A549 (cell line): ENCODE measurements around the gene MTCL1. TPM values are rescaled to one million over a fixed set of nuclear protein-coding genes. Genes with fewer than 3 reads are reported as not detected.

Experiments used
- ATAC-seq, 2 experiments: fragments of 200-7000 bp in 1 of 2; fragments of >200 bp in 1 of 2; cut with Nextera tagmentation in 1 of 2; cut with Tn5 transposase in 1 of 2; 3 replicates each; pipeline versions ENCODE4 v1.8.0 to v1.9.1; 2018 to 2020; ENCODE audit warnings: mild to moderate bottlenecking in 1 of 2, moderate library complexity in 1 of 2
- CTCF ChIA-PET: fragments of 300-600 bp; sonication (Branson Sonifier 250); formaldehyde crosslinking; extraction: SDS; loops from one replicate; lab custom pipeline; 2021; ENCODE audit warnings: antibody characterized with exemption, inconsistent platforms; lab: Yijun Ruan, JAX
- POLR2A ChIA-PET: fragments of 350-600 bp; formaldehyde crosslinking; extraction: SDS; loops from one replicate; lab custom pipeline; 2021; ENCODE audit warnings: antibody characterized with exemption, inconsistent platforms; lab: Yijun Ruan, JAX
- DNase-seq, 2 experiments: peaks; one replicate each; pipeline versions ENCODE4 v3.0.0 to v3.0.0-alpha.2; 2011 to 2016; ENCODE audit warnings: low read depth in 1 of 2, low spot score in 1 of 2
- FAIRE-seq: peaks from 2 replicates; lab custom pipeline; 2011; peaks lifted over from hg19 to GRCh38; lab: Jason Lieb, UNC
- H3K27ac ChIP-seq, 2 experiments: fragments of >200 bp; sonication (Bioruptor Twin); formaldehyde crosslinking; 3 replicates each; pipeline ENCODE4 v1.5.1; 2016 to 2017
- H3K4me1 ChIP-seq: fragments of >200 bp; sonication (Bioruptor Twin); formaldehyde crosslinking; 3 replicates; pipeline ENCODE4 v1.6.1; 2016
- H3K4me2 ChIP-seq: fragments of >200 bp; sonication (Bioruptor Twin); formaldehyde crosslinking; 3 replicates; pipeline ENCODE4 v1.6.1; 2016
- H3K4me3 ChIP-seq: fragments of >200 bp; sonication (Bioruptor Twin); formaldehyde crosslinking; 3 replicates; pipeline ENCODE4 v1.5.1; 2016
- H3K9me3 ChIP-seq: fragments of >200 bp; sonication (Bioruptor Twin); formaldehyde crosslinking; 3 replicates; pipeline ENCODE4 v1.6.1; 2016
- CBX8 ChIP-seq: fragments of 200-600 bp; sonication (generic); IDR thresholded peaks from 2 replicates; pipeline ENCODE4 v1.6.1; 2016
- EP300 ChIP-seq, 2 experiments: fragments of >200 bp; sonication (Bioruptor Twin); formaldehyde crosslinking; IDR thresholded peaks; 2 replicates in 1 of 2; 3 replicates in 1 of 2; pipeline ENCODE4 v1.6.1; 2016 to 2017
- FOXS1 ChIP-seq: fragments of 250-450 bp; sonication (Bioruptor Pico); IDR thresholded peaks from 2 replicates; pipeline ENCODE4 v1.5.0; 2020; ENCODE audit warnings: mild to moderate bottlenecking, moderate library complexity
- HEYL ChIP-seq: fragments of 250-450 bp; sonication (Bioruptor Pico); IDR thresholded peaks from 2 replicates; pipeline ENCODE4 v1.8.0; 2021; ENCODE audit warnings: mild to moderate bottlenecking, moderate library complexity
- HOXA7 ChIP-seq: fragments of 250-450 bp; sonication (Bioruptor Pico); IDR thresholded peaks from 2 replicates; pipeline ENCODE4 v1.5.0; 2020; ENCODE audit warnings: mild to moderate bottlenecking, moderate library complexity
- HOXB5 ChIP-seq: fragments of 250-450 bp; sonication (Bioruptor Pico); IDR thresholded peaks from 2 replicates; pipeline ENCODE4 v1.5.0; 2020; ENCODE audit warnings: mild to moderate bottlenecking, moderate library complexity
- JUN ChIP-seq, 2 experiments: fragments of >200 bp; sonication (Bioruptor Twin); formaldehyde crosslinking; IDR thresholded peaks; 2 replicates in 1 of 2; 3 replicates in 1 of 2; pipeline ENCODE4 v1.6.1; 2016 to 2017
- KDM5A ChIP-seq: fragments of 200-600 bp; sonication (generic); IDR thresholded peaks from 2 replicates; pipeline ENCODE4 v1.6.1; 2016; ENCODE audit warnings: antibody characterized with exemption, mild to moderate bottlenecking
- POLR2A ChIP-seq: IDR thresholded peaks from 2 replicates; pipeline ENCODE4 v1.6.1; 2012; ENCODE audit warnings: mild to moderate bottlenecking, low read length
- RARB ChIP-seq: fragments of 250-450 bp; sonication (Bioruptor Pico); IDR thresholded peaks from 2 replicates; pipeline ENCODE4 v1.8.0; 2021; ENCODE audit warnings: mild to moderate bottlenecking, moderate library complexity
- SREBF2 ChIP-seq: fragments of 450-650 bp; IDR thresholded peaks from 2 replicates; pipeline ENCODE4 v1.6.1; 2014; ENCODE audit warnings: mild to moderate bottlenecking, moderate library complexity
- TP53 ChIP-seq: fragments of 250-450 bp; sonication (Bioruptor Pico); IDR thresholded peaks from 2 replicates; pipeline ENCODE4 v1.5.0; 2021; ENCODE audit warnings: mild to moderate bottlenecking, moderate library complexity
- ZSCAN20 ChIP-seq: fragments of 250-450 bp; sonication (Bioruptor Pico); IDR thresholded peaks from 2 replicates; pipeline ENCODE4 v1.8.0; 2022; ENCODE audit warnings: mild to moderate bottlenecking, moderate library complexity
- WGBS: methylation state at CpG from one replicate; pipeline ENCODE4 v1.1.6; 2017; ENCODE audit errors: missing lambda C conversion rate; 5-methylcytosine and 5-hydroxymethylcytosine counted together
- polyA plus RNA-seq, 4 experiments: library from polyadenylated mRNA; depleted of rRNA in 3 of 4; stranded (reverse); fragments of >200 nt; fragmentation: RNase III in 1 of 4; extraction: RNeasy Plus Mini Kit Qiagen cat#74134 plus additional on column Dnase treatment in 1 of 4; gene quantifications; 2 replicates in 3 of 4; 3 replicates in 1 of 4; pipeline ENCODE4 v1.2.3, GENCODE V29; 2011 to 2017
- TF ChIP-seq, protein P1 (sequence below): fragments of >200 bp; sonication (Bioruptor Twin); formaldehyde crosslinking; IDR thresholded peaks from 3 replicates; pipeline ENCODE4 v1.6.1; 2016
- TF ChIP-seq, protein P2 (sequence below): IDR thresholded peaks from 2 replicates; pipeline ENCODE4 v1.6.1; 2012
- TF ChIP-seq, protein P3 (sequence below): IDR thresholded peaks from 2 replicates; pipeline ENCODE4 v1.6.1; 2012

Gene MTCL1
- polyA plus RNA-seq, 2 of the 4 experiments (the other 2 are of a cell fraction), result 44.4 to 49.6 TPM

- peak in 1 of 2 experiments; percentile 4; a peak in 3 of 6 replicates for ATAC-seq
- CTCF ChIA-PET, result interaction anchor here (1.1 to 1.9 kb wide), 3 partner anchors 80 to 285 kb away, joined by 4 to 7 read pairs (median 5); no protein-coding TSS in a partner anchor
- no peak for FAIRE-seq
- H3K4me1 ChIP-seq, result peaks cover 48% of the 10 kb centered on the region
- peak overlapping the region; percentile 91 to 100 for H3K27ac ChIP-seq
- peak overlapping the region; percentile 83 for H3K4me2 ChIP-seq
- POLR2A ChIA-PET, result interaction anchor here (0.9 kb wide), 1 partner anchor 97 kb away, joined by 4 read pairs; no protein-coding TSS in a partner anchor
- TF ChIP-seq POLR2A, result peak; percentile 22; the same call in 1 of the 2 replicates
- no peak for TF ChIP-seq CBX8
- TF ChIP-seq HEYL (CRISPR knock-in tag), result no peak
- TF ChIP-seq KDM5A, result no peak
- TF ChIP-seq RARB (CRISPR knock-in tag), result no peak
- TF ChIP-seq, protein P1, sequence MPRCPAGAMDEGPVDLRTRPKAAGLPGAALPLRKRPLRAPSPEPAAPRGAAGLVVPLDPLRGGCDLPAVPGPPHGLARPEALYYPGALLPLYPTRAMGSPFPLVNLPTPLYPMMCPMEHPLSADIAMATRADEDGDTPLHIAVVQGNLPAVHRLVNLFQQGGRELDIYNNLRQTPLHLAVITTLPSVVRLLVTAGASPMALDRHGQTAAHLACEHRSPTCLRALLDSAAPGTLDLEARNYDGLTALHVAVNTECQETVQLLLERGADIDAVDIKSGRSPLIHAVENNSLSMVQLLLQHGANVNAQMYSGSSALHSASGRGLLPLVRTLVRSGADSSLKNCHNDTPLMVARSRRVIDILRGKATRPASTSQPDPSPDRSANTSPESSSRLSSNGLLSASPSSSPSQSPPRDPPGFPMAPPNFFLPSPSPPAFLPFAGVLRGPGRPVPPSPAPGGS, result no peak
- TF ChIP-seq TP53 (CRISPR knock-in tag), result no peak
- 43% methylated on average over 16 of the region's 16 CpGs for WGBS
- no peak for DNase-seq
- no peaks in the 10 kb centered on the region for H3K9me3 ChIP-seq
- peak overlapping the region; percentile 94 for H3K4me3 ChIP-seq
These were observed 1.5 kb upstream of the MTCL1 start for GRCh38 chr18:8703781-8704301.

GRCh38 chr18:8704361-8705237 lies 757 bp upstream of the MTCL1 start:
- H3K27ac ChIP-seq, result peak overlapping the region; percentile 91 to 100
- POLR2A ChIA-PET, result interaction anchor here (0.9 to 1.2 kb wide), 3 partner anchors 18 to 312 kb away, joined by 3 to 4 read pairs (median 4); no protein-coding TSS in a partner anchor
- H3K9me3 ChIP-seq, result no peaks in the 10 kb centered on the region
- ATAC-seq (peak; percentile 71 to 84), FAIRE-seq (no peak), DNase-seq (peak; percentile 84 to 92)
- CTCF ChIA-PET, result interaction anchor here (0.6 to 1.9 kb wide), 3 partner anchors 79 to 284 kb away, joined by 4 to 7 read pairs (median 4); no protein-coding TSS in a partner anchor
- peaks cover 54% of the 10 kb centered on the region for H3K4me1 ChIP-seq
- peak overlapping the region; percentile 94 for H3K4me3 ChIP-seq
- peak overlapping the region; percentile 83 for H3K4me2 ChIP-seq
- WGBS, result 5% methylated on average over 8 of the region's 64 CpGs
- TF ChIP-seq HOXB5, result no peak
- peak; percentile 8 to 26; a peak in 1 of 5 replicates for TF ChIP-seq JUN (IDR thresholded peaks at IDR 0.05)
- TF ChIP-seq, protein P1, result 0 out of 3 replicates have a peak, but pooled peaks have one; percentile 5
- TF ChIP-seq HOXA7 (CRISPR knock-in tag), result no peak
- peak; percentile 58 for TF ChIP-seq POLR2A
- TF ChIP-seq, protein P2, sequence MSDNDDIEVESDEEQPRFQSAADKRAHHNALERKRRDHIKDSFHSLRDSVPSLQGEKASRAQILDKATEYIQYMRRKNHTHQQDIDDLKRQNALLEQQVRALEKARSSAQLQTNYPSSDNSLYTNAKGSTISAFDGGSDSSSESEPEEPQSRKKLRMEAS, result peak; percentile 50

DNA sequence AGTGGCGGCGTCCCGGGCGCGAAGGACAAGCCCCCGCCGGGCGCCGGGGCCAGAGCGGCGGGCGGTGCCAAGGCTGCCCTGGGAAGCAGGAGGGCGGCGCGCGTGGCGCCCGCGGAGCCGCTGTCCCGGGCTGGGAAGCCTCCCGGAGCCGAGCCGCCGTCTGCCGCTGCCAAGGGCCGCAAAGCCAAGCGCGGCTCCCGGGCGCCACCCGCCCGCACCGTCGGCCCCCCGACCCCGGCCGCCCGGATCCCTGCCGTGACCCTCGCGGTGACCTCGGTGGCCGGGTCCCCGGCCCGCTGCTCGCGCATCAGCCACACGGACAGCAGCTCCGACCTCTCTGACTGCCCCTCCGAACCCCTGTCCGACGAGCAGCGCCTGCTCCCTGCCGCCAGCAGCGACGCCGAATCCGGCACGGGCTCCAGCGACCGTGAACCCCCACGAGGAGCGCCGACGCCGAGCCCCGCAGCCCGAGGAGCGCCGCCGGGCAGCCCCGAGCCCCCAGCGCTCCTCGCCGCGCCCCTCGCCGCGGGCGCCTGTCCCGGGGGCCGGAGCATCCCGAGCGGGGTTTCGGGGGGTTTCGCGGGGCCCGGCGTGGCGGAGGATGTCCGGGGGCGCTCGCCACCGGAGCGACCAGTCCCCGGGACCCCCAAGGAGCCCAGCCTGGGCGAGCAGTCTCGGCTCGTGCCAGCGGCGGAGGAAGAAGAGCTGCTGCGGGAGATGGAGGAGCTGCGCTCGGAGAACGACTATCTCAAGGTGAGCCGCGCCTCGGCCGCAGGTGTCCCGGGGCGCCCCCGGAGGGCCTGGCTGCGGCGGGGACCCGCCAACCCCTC lies 820 bp downstream of the MTCL1 start:
- POLR2A ChIA-PET, result interaction anchor here (0.6 to 1.6 kb wide), 4 partner anchors 19 to 95 kb away, joined by 3 to 9 read pairs (median 6); no protein-coding TSS in a partner anchor
- Histone ChIP-seq H3K9me3 (no peaks in the 10 kb centered on the region), H3K4me3 (peak overlapping the region; percentile 94)
- FAIRE-seq, result no peak
- no peak for TF ChIP-seq ZSCAN20 (CRISPR knock-in tag)
- no peak for TF ChIP-seq SREBF2
- no peak for TF ChIP-seq EP300 (IDR thresholded peaks at IDR 0.05)
- TF ChIP-seq HEYL (CRISPR knock-in tag), result no peak
- TF ChIP-seq FOXS1 (CRISPR knock-in tag), result no peak
- TF ChIP-seq, protein P3, sequence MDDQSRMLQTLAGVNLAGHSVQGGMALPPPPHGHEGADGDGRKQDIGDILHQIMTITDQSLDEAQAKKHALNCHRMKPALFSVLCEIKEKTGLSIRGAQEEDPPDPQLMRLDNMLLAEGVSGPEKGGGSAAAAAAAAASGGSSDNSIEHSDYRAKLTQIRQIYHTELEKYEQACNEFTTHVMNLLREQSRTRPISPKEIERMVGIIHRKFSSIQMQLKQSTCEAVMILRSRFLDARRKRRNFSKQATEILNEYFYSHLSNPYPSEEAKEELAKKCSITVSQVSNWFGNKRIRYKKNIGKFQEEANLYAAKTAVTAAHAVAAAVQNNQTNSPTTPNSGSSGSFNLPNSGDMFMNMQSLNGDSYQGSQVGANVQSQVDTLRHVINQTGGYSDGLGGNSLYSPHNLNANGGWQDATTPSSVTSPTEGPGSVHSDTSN, result 0 out of 2 replicates have a peak, but pooled peaks have one; percentile 0
- TF ChIP-seq, all 56 proteins: peak for 1
- DNase-seq (no peak), ATAC-seq (no peak)
- peak overlapping the region; percentile 91 to 100 for H3K27ac ChIP-seq
- CTCF ChIA-PET, result interaction anchor here (0.9 to 2.3 kb wide), 8 partner anchors 10 to 282 kb away, joined by 3 to 11 read pairs (median 4); no protein-coding TSS in a partner anchor
- peaks cover 51% of the 10 kb centered on the region for H3K4me1 ChIP-seq
- no CpG with 5 or more reads among the region's 116 CpGs for WGBS
- peak overlapping the region; percentile 95 for H3K4me2 ChIP-seq
